PC-9 (cell line): ENCODE data around the gene SCAPER. TPM values are rescaled to one million over a fixed set of nuclear protein-coding genes. Genes with fewer than 3 reads are reported as not detected.

Source experiments
- BruUV-seq: library from RNA; stranded (reverse); fragments of 400-500 nt; replicated peaks from 2 replicates; lab custom pipeline; 2021; lab: Mats Ljungman, UMichigan
- CTCF ChIA-PET: fragments of 300-600 bp; sonication (Branson Sonifier 250); formaldehyde crosslinking; loops from one replicate; lab custom pipeline; 2022; ENCODE audit warnings: antibody characterized with exemption; lab: Charles Lee
- POLR2A ChIA-PET: fragments of 300-600 bp; sonication (Branson Sonifier 250); formaldehyde crosslinking; loops from one replicate; lab custom pipeline; 2022; ENCODE audit warnings: antibody characterized with exemption; ENCODE audit not compliant: unreplicated experiment; lab: Charles Lee
- DNase-seq, 2 experiments: peaks; one replicate each; pipeline versions ENCODE4 v3.0.0 to v3.0.0-alpha.2; 2015 to 2022; ENCODE audit warnings: mixed read lengths in 1 of 2
- H2AFZ ChIP-seq: fragments of 200-600 bp; sonication (generic); 2 replicates; pipeline ENCODE4 v1.8.1; 2017; ENCODE audit warnings: antibody characterized with exemption
- H3F3A ChIP-seq: fragments of 200-600 bp; sonication (generic); 2 replicates; pipeline ENCODE4 v1.8.1; 2017; ENCODE audit warnings: antibody characterized with exemption, mild to moderate bottlenecking, low read depth; ENCODE audit not compliant: insufficient read depth
- H3K27ac ChIP-seq: fragments of 200-600 bp; sonication (generic); 2 replicates; pipeline ENCODE4 v1.6.1; 2016; ENCODE audit warnings: mixed run types
- H3K27me3 ChIP-seq: fragments of 200-600 bp; sonication (generic); 2 replicates; pipeline ENCODE4 v1.6.1; 2016; ENCODE audit warnings: low read depth, mixed run types; ENCODE audit not compliant: insufficient read depth
- H3K36me3 ChIP-seq: fragments of 200-600 bp; sonication (generic); 2 replicates; pipeline ENCODE4 v1.6.1; 2016; ENCODE audit warnings: low read depth, mixed run types
- H3K4me1 ChIP-seq: fragments of 200-600 bp; sonication (generic); replicated peaks from 2 replicates; pipeline ENCODE4 v1.6.1; 2016; ENCODE audit warnings: mixed run types; ENCODE audit not compliant: insufficient read depth
- H3K4me2 ChIP-seq: fragments of 200-600 bp; sonication (generic); 2 replicates; pipeline ENCODE4 v1.6.1; 2017; ENCODE audit warnings: mixed run types
- H3K4me3 ChIP-seq: fragments of 200-600 bp; sonication (generic); 2 replicates; pipeline ENCODE4 v1.6.1; 2016; ENCODE audit warnings: mixed run types
- H3K79me2 ChIP-seq: fragments of 200-600 bp; sonication (generic); 2 replicates; pipeline ENCODE4 v1.6.1; 2017; ENCODE audit warnings: low read depth, mixed run types
- H3K9me2 ChIP-seq: fragments of 200-600 bp; sonication (generic); 2 replicates; pipeline ENCODE4 v1.8.1; 2017; ENCODE audit warnings: mild to moderate bottlenecking; ENCODE audit not compliant: insufficient read depth
- H3K9me3 ChIP-seq: fragments of 200-600 bp; sonication (generic); 2 replicates; pipeline ENCODE4 v1.8.1; 2016; ENCODE audit warnings: low read depth; ENCODE audit not compliant: insufficient read depth
- H4K20me1 ChIP-seq: fragments of 200-600 bp; sonication (generic); 2 replicates; pipeline ENCODE4 v1.8.1; 2017; ENCODE audit not compliant: insufficient read depth
- CTCF ChIP-seq: fragments of 200-600 bp; sonication (generic); conservative IDR thresholded peaks from 2 replicates; pipeline ENCODE4 v1.6.1; 2017; ENCODE audit warnings: mixed run types, antibody characterized with exemption, mild to moderate bottlenecking, moderate library complexity
- EZH2 ChIP-seq: fragments of 200-600 bp; sonication (generic); IDR thresholded peaks from 2 replicates; pipeline ENCODE4 v1.8.0; 2017; ENCODE audit warnings: antibody characterized with exemption, low read depth
- intact Hi-C: fragments of 100-400 bp; cut with micrococcal nuclease; formaldehyde crosslinking; loops from one replicate; pipeline ENCODE4 v1.10.0; 2022; ENCODE audit not compliant: unreplicated experiment
- total RNA-seq: library from RNA; stranded (reverse); gene quantifications from 2 replicates; pipeline ENCODE4 v1.2.3, GENCODE V29; 2021

SCAPER gene
- total RNA-seq, 1 experiment from 2014 or later, result 18.7 TPM

DNA sequence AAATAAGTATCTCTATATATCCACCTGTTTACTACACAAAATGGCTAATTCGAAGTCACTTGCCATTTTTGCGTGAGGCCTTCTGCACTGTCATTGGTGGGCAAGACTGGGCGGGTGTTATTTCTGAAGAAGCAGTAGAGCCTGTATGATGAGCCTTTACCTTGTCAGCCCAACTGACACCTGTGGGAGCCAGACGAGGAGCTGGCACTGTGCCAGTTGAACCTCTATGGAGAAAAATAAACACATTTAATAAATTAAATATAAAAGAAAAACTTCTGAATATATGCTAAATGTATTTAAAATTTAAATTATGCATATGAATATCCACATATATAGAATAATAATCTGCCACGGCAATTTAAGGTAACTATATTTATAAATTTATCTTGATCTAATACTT lies 109.9 kb downstream of the SCAPER start:
- Histone ChIP-seq H3K9me3 (no peaks in the 10 kb centered on the region), H2AFZ (no peak overlapping the region), H3K36me3 (no peaks in the 10 kb centered on the region), H3K79me2 (no peaks in the 10 kb centered on the region), H3F3A (no peaks in the 10 kb centered on the region), H3K4me3 (no peak overlapping the region), H4K20me1 (no peaks in the 10 kb centered on the region), H3K27ac (no peak overlapping the region), H3K9me2 (no peaks in the 10 kb centered on the region; the same call in 1 of the 2 replicates), H3K4me2 (no peak overlapping the region), H3K27me3 (no peaks in the 10 kb centered on the region), H3K4me1 (no peaks in the 10 kb centered on the region)
- no TSS peak for BruUV-seq
- ChIA-PET CTCF (interaction anchor here (0.6 kb wide), 1 partner anchor 421 kb away, joined by 3 read pairs; no protein-coding TSS in a partner anchor), POLR2A (no interaction called here)
- DNase-seq, result no peak
- intact Hi-C loops, result no loop called here
- TF ChIP-seq EZH2, result no peak

- ChIA-PET POLR2A (no interaction called here), CTCF (no interaction called here)
- no peaks in the 10 kb centered on the region for H3K79me2 ChIP-seq
- H3K4me1 ChIP-seq, result no peaks in the 10 kb centered on the region
- no peaks in the 10 kb centered on the region; the same call in 1 of the 2 replicates for H3K9me2 ChIP-seq
- H2AFZ ChIP-seq, result no peak overlapping the region
- no peaks in the 10 kb centered on the region for H3F3A ChIP-seq
- intact Hi-C loops, result no loop called here
- no peaks in the 10 kb centered on the region for H3K27me3 ChIP-seq
- no peak for DNase-seq
- H4K20me1 ChIP-seq, result no peaks in the 10 kb centered on the region
- H3K36me3 ChIP-seq, result no peaks in the 10 kb centered on the region
- H3K4me3 ChIP-seq, result no peak overlapping the region
- no peak overlapping the region for H3K4me2 ChIP-seq
- TF ChIP-seq CTCF (no peak), EZH2 (no peak)
- no peak overlapping the region for H3K27ac ChIP-seq
- H3K9me3 ChIP-seq, result no peaks in the 10 kb centered on the region
- BruUV-seq, result no TSS peak
Observed at GRCh38 chr15:76793162-76793561, 112.0 kb downstream of the SCAPER start.

- Histone ChIP-seq H3K27ac (no peak overlapping the region), H3K36me3 (no peaks in the 10 kb centered on the region), H4K20me1 (no peaks in the 10 kb centered on the region), H3K9me3 (no peaks in the 10 kb centered on the region), H3K27me3 (no peaks in the 10 kb centered on the region), H2AFZ (no peak overlapping the region), H3K9me2 (no peaks in the 10 kb centered on the region; the same call in 1 of the 2 replicates), H3K79me2 (no peaks in the 10 kb centered on the region), H3K4me3 (no peak overlapping the region), H3K4me1 (no peaks in the 10 kb centered on the region), H3F3A (no peaks in the 10 kb centered on the region), H3K4me2 (no peak overlapping the region)
- intact Hi-C loops, result no loop called here
- ChIA-PET CTCF (no interaction called here), POLR2A (no interaction called here)
- TF ChIP-seq CTCF (no peak), EZH2 (no peak)
- DNase-seq, result no peak
- no TSS peak for BruUV-seq
Observed at GRCh38 chr15:76791511-76791910, 113.6 kb downstream of the SCAPER start.

DNA sequence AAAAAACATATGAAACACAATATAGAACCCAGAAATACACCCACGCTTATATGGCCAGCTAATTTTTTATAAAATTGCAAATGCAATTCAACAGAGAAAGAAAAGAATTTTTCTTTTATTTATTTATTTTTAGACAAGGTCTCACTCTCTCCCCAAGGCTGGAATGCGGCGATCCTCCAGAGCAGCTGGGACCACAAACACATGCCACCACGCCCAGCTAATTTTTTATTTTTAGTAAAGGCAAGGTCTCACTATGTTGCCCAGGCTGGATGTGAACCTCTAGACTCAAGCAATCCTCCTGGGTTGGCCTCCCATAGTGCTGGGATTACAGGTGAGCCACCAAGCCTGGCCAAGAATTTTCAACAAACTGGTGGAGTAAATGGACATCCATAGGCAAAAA lies 117.9 kb downstream of the SCAPER start:
- H3K4me1 ChIP-seq, result no peaks in the 10 kb centered on the region
- H3K27me3 ChIP-seq, result no peaks in the 10 kb centered on the region
- H3K79me2 ChIP-seq, result no peaks in the 10 kb centered on the region
- H3K36me3 ChIP-seq, result no peaks in the 10 kb centered on the region
- DNase-seq, result no peak
- intact Hi-C loops, result no loop called here
- H3K4me3 ChIP-seq, result no peak overlapping the region
- POLR2A ChIA-PET, result no interaction called here
- no peaks in the 10 kb centered on the region for H3F3A ChIP-seq
- TF ChIP-seq EZH2 (no peak), CTCF (no peak)
- H2AFZ ChIP-seq, result no peak overlapping the region
- H3K9me2 ChIP-seq, result no peaks in the 10 kb centered on the region
- CTCF ChIA-PET, result no interaction called here
- H3K27ac ChIP-seq, result no peak overlapping the region
- H4K20me1 ChIP-seq, result no peaks in the 10 kb centered on the region
- no TSS peak for BruUV-seq
- no peak overlapping the region for H3K4me2 ChIP-seq
- no peaks in the 10 kb centered on the region for H3K9me3 ChIP-seq
